Measurements from ENCODE around the gene SPATA19.

- TF ChIP-seq CTCF (conservative IDR thresholded peaks at IDR 0.05 in 1 of 2, IDR thresholded peaks at IDR 0.05 in 1 of 2; ENCODE audit: extremely low read depth in 1 of 2, insufficient read depth in 1 of 2, low read depth in 1 of 2, low read length in 2 of 2) (no peak), EZH2 (IDR thresholded peaks at IDR 0.05; ENCODE audit: borderline replicate concordance, low read length) (no peak)
These were observed 46.8 kb upstream of the SPATA19 start for GRCh38 chr11:133892126-133892525.
